ENCODE data around the gene ZFHX3.
"Not testable (repeated sequence)": the region's sequence is repeated elsewhere in the genome, so short reads cannot be mapped to it uniquely, and the experiment has no call there.

ZFHX3 gene

GRCh38 chr16:72992142-72992601, 55.8 kb downstream of the ZFHX3 start:
- DNase-seq, result no peak

- no peak for DNase-seq
Observed at GRCh38 chr16:72991644-72992043, 56.3 kb downstream of the ZFHX3 start.

GRCh38 chr16:72991211-72991610, 56.7 kb downstream of the ZFHX3 start:
- no peak for DNase-seq

- DNase-seq, result no peak
Observed at GRCh38 chr16:72990571-72990970, 57.4 kb downstream of the ZFHX3 start.

- DNase-seq, result no peak
Observed at GRCh38 chr16:72989579-72990551, 58.1 kb downstream of the ZFHX3 start.

GRCh38 chr16:72989203-72989578, 58.7 kb downstream of the ZFHX3 start:
- DNase-seq, result not testable (repeated sequence)

- no peak for DNase-seq
Observed at GRCh38 chr16:72988569-72988968, 59.4 kb downstream of the ZFHX3 start.

- DNase-seq, result no peak
Observed at GRCh38 chr16:72987480-72987901, 60.4 kb downstream of the ZFHX3 start.

- no peak for DNase-seq
Observed at GRCh38 chr16:72985995-72986394, 61.9 kb downstream of the ZFHX3 start.

GRCh38 chr16:72985148-72985941, 62.6 kb downstream of the ZFHX3 start:
- DNase-seq, result no peak

- no peak for DNase-seq
Observed at GRCh38 chr16:72983728-72984350, 64.1 kb downstream of the ZFHX3 start.

GRCh38 chr16:72983241-72983640, 64.7 kb downstream of the ZFHX3 start:
- no peak for DNase-seq

- no peak for DNase-seq
Observed at GRCh38 chr16:72979974-72980373, 68.0 kb downstream of the ZFHX3 start.

- no peak for DNase-seq
Observed at GRCh38 chr16:72978212-72978611, 69.7 kb downstream of the ZFHX3 start.

GRCh38 chr16:72977127-72977526, 70.8 kb downstream of the ZFHX3 start:
- DNase-seq, result no peak

- no peak for DNase-seq
Observed at GRCh38 chr16:72976438-72977064, 71.4 kb downstream of the ZFHX3 start.

- DNase-seq, result no peak
Observed at GRCh38 chr16:72975809-72976437, 72.0 kb downstream of the ZFHX3 start.

- no peak for DNase-seq
Observed at GRCh38 chr16:72974142-72974769, 73.7 kb downstream of the ZFHX3 start.

- no peak for DNase-seq
Observed at GRCh38 chr16:72972878-72973571, 74.9 kb downstream of the ZFHX3 start.

GRCh38 chr16:72971370-72971769, 76.6 kb downstream of the ZFHX3 start:
- no peak for DNase-seq

GRCh38 chr16:72970656-72971055, 77.3 kb downstream of the ZFHX3 start:
- DNase-seq, result no peak
